PFSK-1 (cell line): Measurements from ENCODE around the gene PTPRO.

ENCODE experiments used
- FOXP2 ChIP-seq: optimal IDR thresholded peaks from 2 replicates; pipeline ENCODE3; 2011; ENCODE audit warnings: borderline replicate concordance, control low read depth, inconsistent platforms; ENCODE audit not compliant: insufficient read depth; ENCODE audit errors: extremely low read length, extremely low read depth
- POLR2AphosphoS5 ChIP-seq: IDR thresholded peaks from 2 replicates; pipeline ENCODE4 v1.6.1; 2012; ENCODE audit warnings: low read depth, mild to moderate bottlenecking, control low read depth, low read length, moderate library complexity
- SIN3A ChIP-seq: IDR thresholded peaks from 2 replicates; pipeline ENCODE4 v1.6.1; 2012; ENCODE audit warnings: mild to moderate bottlenecking, low read length, moderate library complexity, borderline replicate concordance; ENCODE audit not compliant: insufficient read depth
- TAF1 ChIP-seq: IDR thresholded peaks from 2 replicates; pipeline ENCODE4 v1.6.1; 2012; ENCODE audit warnings: low read length, control low read depth, borderline replicate concordance; ENCODE audit not compliant: insufficient read depth
- TF ChIP-seq, protein P1 (sequence below), 2 experiments: IDR thresholded peaks; 2 replicates each; pipeline versions ENCODE4 v1.6.1 to v1.8.0; 2011 to 2012; ENCODE audit warnings: low read depth in 2 of 2, low read length in 2 of 2, control low read depth in 1 of 2, inconsistent platforms in 1 of 2, mild to moderate bottlenecking in 1 of 2, moderate library complexity in 1 of 2; ENCODE audit not compliant: insufficient read depth in 1 of 2

DNA sequence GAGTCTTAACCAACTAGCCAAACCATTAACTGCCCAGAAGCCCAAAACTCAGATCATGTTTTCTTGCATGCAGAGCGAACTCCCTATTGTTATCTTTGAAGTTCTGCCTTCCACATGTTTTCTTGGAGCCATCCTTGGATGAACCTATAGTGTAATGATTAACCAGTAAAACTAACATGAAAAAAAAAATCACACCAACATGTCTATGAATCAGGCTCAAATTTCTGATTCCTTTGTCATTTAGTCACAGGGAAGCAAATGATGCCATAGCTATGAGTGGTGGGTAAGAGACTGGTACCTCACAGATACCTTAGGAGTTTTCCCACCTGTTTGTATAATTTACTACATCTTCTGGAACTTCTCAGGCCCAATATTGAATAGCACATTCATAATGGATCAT lies 70.7 kb downstream of the PTPRO start:
- TF ChIP-seq FOXP2 (no peak), TAF1 (no peak), POLR2AphosphoS5 (no peak), SIN3A (no peak)
- TF ChIP-seq, protein P1, sequence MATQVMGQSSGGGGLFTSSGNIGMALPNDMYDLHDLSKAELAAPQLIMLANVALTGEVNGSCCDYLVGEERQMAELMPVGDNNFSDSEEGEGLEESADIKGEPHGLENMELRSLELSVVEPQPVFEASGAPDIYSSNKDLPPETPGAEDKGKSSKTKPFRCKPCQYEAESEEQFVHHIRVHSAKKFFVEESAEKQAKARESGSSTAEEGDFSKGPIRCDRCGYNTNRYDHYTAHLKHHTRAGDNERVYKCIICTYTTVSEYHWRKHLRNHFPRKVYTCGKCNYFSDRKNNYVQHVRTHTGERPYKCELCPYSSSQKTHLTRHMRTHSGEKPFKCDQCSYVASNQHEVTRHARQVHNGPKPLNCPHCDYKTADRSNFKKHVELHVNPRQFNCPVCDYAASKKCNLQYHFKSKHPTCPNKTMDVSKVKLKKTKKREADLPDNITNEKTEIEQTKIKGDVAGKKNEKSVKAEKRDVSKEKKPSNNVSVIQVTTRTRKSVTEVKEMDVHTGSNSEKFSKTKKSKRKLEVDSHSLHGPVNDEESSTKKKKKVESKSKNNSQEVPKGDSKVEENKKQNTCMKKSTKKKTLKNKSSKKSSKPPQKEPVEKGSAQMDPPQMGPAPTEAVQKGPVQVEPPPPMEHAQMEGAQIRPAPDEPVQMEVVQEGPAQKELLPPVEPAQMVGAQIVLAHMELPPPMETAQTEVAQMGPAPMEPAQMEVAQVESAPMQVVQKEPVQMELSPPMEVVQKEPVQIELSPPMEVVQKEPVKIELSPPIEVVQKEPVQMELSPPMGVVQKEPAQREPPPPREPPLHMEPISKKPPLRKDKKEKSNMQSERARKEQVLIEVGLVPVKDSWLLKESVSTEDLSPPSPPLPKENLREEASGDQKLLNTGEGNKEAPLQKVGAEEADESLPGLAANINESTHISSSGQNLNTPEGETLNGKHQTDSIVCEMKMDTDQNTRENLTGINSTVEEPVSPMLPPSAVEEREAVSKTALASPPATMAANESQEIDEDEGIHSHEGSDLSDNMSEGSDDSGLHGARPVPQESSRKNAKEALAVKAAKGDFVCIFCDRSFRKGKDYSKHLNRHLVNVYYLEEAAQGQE (IDR thresholded peaks at IDR 0.05; ENCODE audit: insufficient read depth in 1 of 2, low read depth in 2 of 2, low read length in 2 of 2), result no peak
